Measurements from ENCODE around the gene GPR18.
"Not testable (repeated sequence)": the region's sequence is repeated elsewhere in the genome, so short reads cannot be mapped to it uniquely, and the experiment has no call there.

The GPR18 gene

GRCh38 chr13:99266827-99267226, 8.6 kb upstream of the GPR18 start:
- DNase-seq (ENCODE audit: low read depth, low spot score), result no peak

- no peak for DNase-seq (ENCODE audit: low read depth, low spot score)
Observed at GRCh38 chr13:99265821-99266426, 7.7 kb upstream of the GPR18 start.

GRCh38 chr13:99265162-99265800, 7.1 kb upstream of the GPR18 start:
- no peak for DNase-seq (ENCODE audit: low read depth, low spot score)

GRCh38 chr13:99264051-99264450, 5.9 kb upstream of the GPR18 start:
- no peak for DNase-seq (ENCODE audit: low read depth, low spot score)

GRCh38 chr13:99263126-99263785, 5.1 kb upstream of the GPR18 start:
- no peak for DNase-seq (ENCODE audit: low read depth, low spot score)

GRCh38 chr13:99261059-99261458, 2.9 kb upstream of the GPR18 start:
- no peak for DNase-seq (ENCODE audit: low read depth, low spot score)

GRCh38 chr13:99260216-99260615, 2.0 kb upstream of the GPR18 start:
- no peak for DNase-seq (ENCODE audit: low read depth, low spot score)

GRCh38 chr13:99258946-99259345, 767 bp upstream of the GPR18 start:
- no peak for DNase-seq (ENCODE audit: low read depth, low spot score)

GRCh38 chr13:99257291-99257690, 888 bp downstream of the GPR18 start:
- DNase-seq (ENCODE audit: low read depth, low spot score), result no peak

- no peak for DNase-seq (ENCODE audit: low read depth, low spot score)
Observed at GRCh38 chr13:99256709-99257108, 1.5 kb downstream of the GPR18 start.

- no peak for DNase-seq (ENCODE audit: low read depth, low spot score)
Observed at GRCh38 chr13:99256283-99256682, 1.9 kb downstream of the GPR18 start.

- DNase-seq (ENCODE audit: low read depth, low spot score), result no peak
Observed at GRCh38 chr13:99255271-99255670, 2.9 kb downstream of the GPR18 start.

GRCh38 chr13:99254830-99255229, 3.3 kb downstream of the GPR18 start:
- no peak for DNase-seq (ENCODE audit: low read depth, low spot score)

- DNase-seq (ENCODE audit: low read depth, low spot score), result no peak
Observed at GRCh38 chr13:99251921-99252320, 6.3 kb downstream of the GPR18 start.

GRCh38 chr13:99250982-99251825, 7.0 kb downstream of the GPR18 start:
- no peak for DNase-seq (ENCODE audit: low read depth, low spot score)

GRCh38 chr13:99249606-99250005, 8.6 kb downstream of the GPR18 start:
- DNase-seq (ENCODE audit: low read depth, low spot score), result not testable (repeated sequence)

GRCh38 chr13:99249178-99249577, 9.0 kb downstream of the GPR18 start:
- DNase-seq (ENCODE audit: low read depth, low spot score), result not testable (repeated sequence)

- no peak for DNase-seq (ENCODE audit: low read depth, low spot score)
Observed at GRCh38 chr13:99246100-99246499, 12.1 kb downstream of the GPR18 start.

- DNase-seq (ENCODE audit: low read depth, low spot score), result no peak
Observed at GRCh38 chr13:99237981-99238662, 20.1 kb downstream of the GPR18 start.

GRCh38 chr13:99231721-99232120, 26.5 kb downstream of the GPR18 start:
- no peak for DNase-seq (ENCODE audit: low read depth, low spot score)

GRCh38 chr13:99230991-99231390, 27.2 kb downstream of the GPR18 start:
- DNase-seq (ENCODE audit: low read depth, low spot score), result no peak

GRCh38 chr13:99230588-99230987, 27.6 kb downstream of the GPR18 start:
- DNase-seq (ENCODE audit: low read depth, low spot score), result not testable (repeated sequence)
